HFFc6 (cell line): ENCODE results near the gene ADAM12. TPM values are rescaled to one million over a fixed set of nuclear protein-coding genes. Genes with fewer than 3 reads are reported as not detected.

Source experiments
- DNase-seq: peaks from one replicate; pipeline ENCODE4 v3.0.0-alpha.2; 2018
- H3K27ac Mint-ChIP-seq: 2 replicates; pipeline ENCODE4 v1.8.0; 2020; ENCODE audit warnings: mild to moderate bottlenecking, mixed read lengths
- H3K27me3 Mint-ChIP-seq: 2 replicates; pipeline ENCODE4 v1.8.0; 2021; ENCODE audit warnings: mild to moderate bottlenecking, moderate library complexity, mixed read lengths; ENCODE audit not compliant: insufficient read depth
- H3K36me3 Mint-ChIP-seq: 2 replicates; pipeline ENCODE4 v1.8.0; 2021; ENCODE audit warnings: low read depth, mixed read lengths
- H3K4me1 Mint-ChIP-seq: 2 replicates; pipeline ENCODE4 v1.8.0; 2020; ENCODE audit warnings: low read depth, mixed read lengths
- H3K4me3 Mint-ChIP-seq: 2 replicates; pipeline ENCODE4 v1.8.0; 2020; ENCODE audit warnings: mild to moderate bottlenecking, moderate library complexity, mixed read lengths
- H3K9me3 Mint-ChIP-seq: 2 replicates; pipeline ENCODE4 v1.8.0; 2020; ENCODE audit warnings: mild to moderate bottlenecking, mixed read lengths
- CTCF ChIP-seq: fragments of 200-600 bp; sonication (generic); IDR thresholded peaks from 2 replicates; pipeline ENCODE4 v1.5.0; 2021; ENCODE audit warnings: antibody characterized with exemption, mild to moderate bottlenecking
- total RNA-seq, 6 experiments: library from RNA; stranded (reverse); fragmentation: NEBNext Ultra II Directional; extraction: Animal tissue kit (Norgen Biotek cat#: 25700); gene quantifications; 2 replicates in 1 of 6; 3 replicates in 5 of 6; pipeline ENCODE4 v1.2.3, GENCODE V29; 2021

ADAM12 gene
- total RNA-seq, 6 experiments from 2014 or later, result 7.5 to 12.5 (median 11.5) TPM

DNA sequence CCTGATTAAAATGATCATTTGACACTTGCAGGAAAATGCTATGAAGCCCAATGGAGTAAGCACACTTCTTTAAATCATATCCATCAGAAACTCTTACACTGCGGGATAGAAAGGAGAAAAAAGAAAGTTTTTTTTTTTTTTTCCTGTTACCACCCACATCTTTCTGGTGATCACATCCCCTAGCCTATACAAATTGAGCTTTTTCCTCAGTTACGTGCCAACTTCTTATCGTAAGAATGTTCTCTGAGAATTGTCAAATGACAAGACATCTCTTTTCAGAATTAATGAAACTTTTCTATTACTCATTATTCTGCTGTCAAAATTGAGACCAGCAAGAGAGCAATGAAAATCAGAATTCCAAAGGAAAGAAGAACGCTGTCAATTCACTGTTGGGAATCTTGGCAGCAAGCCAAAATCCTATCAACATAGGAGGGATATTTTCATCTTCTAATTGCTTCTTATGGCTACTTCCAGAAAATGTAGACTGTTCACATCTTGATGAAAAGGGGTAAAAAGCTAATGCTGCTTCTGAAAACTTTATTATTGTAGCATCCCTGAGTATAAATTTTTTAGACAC lies 179.5 kb downstream of the ADAM12 start:
- Mint-ChIP-seq H3K9me3 (no peaks in the 10 kb centered on the region), H3K27me3 (peaks cover 5% of the 10 kb centered on the region; the same call in 1 of the 2 replicates), H3K36me3 (peaks cover 10% of the 10 kb centered on the region)

GRCh38 chr10:126207851-126208250 lies 180.4 kb downstream of the ADAM12 start:
- Mint-ChIP-seq H3K4me3 (no peak overlapping the region), H3K27ac (no peak overlapping the region; the same call in 1 of the 2 replicates), H3K27me3 (peaks cover 5% of the 10 kb centered on the region; the same call in 1 of the 2 replicates), H3K4me1 (peaks cover 67% of the 10 kb centered on the region), H3K9me3 (no peaks in the 10 kb centered on the region), H3K36me3 (peaks cover 10% of the 10 kb centered on the region)
- TF ChIP-seq CTCF, result no peak
- DNase-seq, result no peak

More for the DNA sequence above, 179.5 kb downstream of the ADAM12 start:
- DNase-seq, result no peak
- TF ChIP-seq CTCF, result no peak
- H3K4me3 Mint-ChIP-seq, result no peak overlapping the region
- H3K27ac Mint-ChIP-seq, result no peak overlapping the region
- peaks cover 68% of the 10 kb centered on the region for H3K4me1 Mint-ChIP-seq

GRCh38 chr10:126207313-126207771 lies 180.9 kb downstream of the ADAM12 start:
- Mint-ChIP-seq H3K4me1 (peaks cover 65% of the 10 kb centered on the region), H3K4me3 (no peak overlapping the region), H3K27ac (no peak overlapping the region; the same call in 1 of the 2 replicates), H3K27me3 (peaks cover 5% of the 10 kb centered on the region; the same call in 1 of the 2 replicates), H3K9me3 (no peaks in the 10 kb centered on the region), H3K36me3 (peaks cover 10% of the 10 kb centered on the region)
- no peak for DNase-seq
- no peak for TF ChIP-seq CTCF

DNA sequence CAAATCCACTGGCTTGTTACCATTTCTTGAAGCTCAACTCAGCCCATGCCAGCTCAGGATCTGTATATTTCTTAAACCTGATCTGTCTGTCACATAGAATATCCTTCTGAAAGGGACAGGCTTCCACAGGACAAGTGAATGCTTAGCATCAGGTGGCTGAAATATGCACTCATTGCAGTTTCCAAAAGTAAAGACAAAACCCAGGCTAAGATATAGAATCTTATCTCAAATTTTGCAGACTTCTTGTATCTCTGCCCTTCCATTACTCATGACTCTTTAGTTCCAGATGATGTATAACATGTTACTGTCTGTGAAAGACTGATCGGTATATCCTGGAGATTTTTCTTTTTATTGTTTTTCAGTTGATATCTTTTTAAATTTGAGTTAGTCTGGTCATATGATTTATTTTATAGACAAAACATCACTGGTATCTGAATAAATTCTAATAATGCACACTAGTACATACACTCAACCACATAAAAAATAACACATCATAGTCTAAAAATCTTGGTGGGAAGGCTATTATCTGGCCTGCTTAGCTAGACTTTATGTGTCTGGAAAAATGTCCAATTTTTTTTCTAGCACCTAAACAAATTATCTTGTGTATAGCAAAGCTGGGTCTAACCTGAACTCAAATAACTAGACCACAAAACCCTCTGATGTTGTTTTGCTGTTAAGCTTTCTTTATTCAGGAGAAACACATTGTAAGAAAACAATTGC lies 182.6 kb downstream of the ADAM12 start:
- peaks cover under 1% of the 10 kb centered on the region; the same call in 1 of the 2 replicates for H3K9me3 Mint-ChIP-seq
- no peak overlapping the region for H3K27ac Mint-ChIP-seq
- DNase-seq, result no peak
- peaks cover 78% of the 10 kb centered on the region for H3K4me1 Mint-ChIP-seq
- TF ChIP-seq CTCF, result no peak
- H3K27me3 Mint-ChIP-seq, result peaks cover 9% of the 10 kb centered on the region
- peaks cover 13% of the 10 kb centered on the region for H3K36me3 Mint-ChIP-seq
- no peak overlapping the region for H3K4me3 Mint-ChIP-seq

DNA sequence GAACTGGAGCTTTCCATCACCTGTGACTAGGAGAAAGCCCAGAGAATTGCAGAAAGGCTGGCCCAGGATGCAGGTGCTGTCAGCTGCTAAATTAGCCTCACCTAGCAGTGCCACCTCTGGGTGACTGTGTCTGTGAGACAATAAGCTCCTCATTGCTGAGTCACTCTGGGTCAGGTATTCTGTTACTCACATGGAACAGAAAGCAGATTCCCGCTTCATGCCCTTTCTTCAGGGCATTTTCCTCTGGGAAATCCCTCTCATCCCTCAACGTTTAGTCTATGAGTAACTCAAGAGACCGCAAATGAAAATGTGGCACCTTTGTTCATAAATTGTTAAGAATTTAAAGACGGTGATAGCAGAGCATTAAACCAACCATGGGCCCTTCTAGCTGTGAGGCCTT lies 184.0 kb downstream of the ADAM12 start:
- peaks cover 5% of the 10 kb centered on the region for H3K27me3 Mint-ChIP-seq
- no peak for TF ChIP-seq CTCF
- peaks cover 80% of the 10 kb centered on the region for H3K4me1 Mint-ChIP-seq
- H3K9me3 Mint-ChIP-seq, result peaks cover 3% of the 10 kb centered on the region; the same call in 1 of the 2 replicates
- peaks cover 15% of the 10 kb centered on the region for H3K36me3 Mint-ChIP-seq
- no peak overlapping the region for H3K27ac Mint-ChIP-seq
- no peak overlapping the region for H3K4me3 Mint-ChIP-seq
- no peak for DNase-seq
